Measurements from ENCODE around the gene C1orf159.
"Not testable (repeated sequence)": the region's sequence is repeated elsewhere in the genome, so short reads cannot be mapped to it uniquely, and the experiment has no call there.

Gene C1orf159

GRCh38 chr1:1115786-1116700, at the start of gene C1orf159:
TSS of gene C1orf159 (minus strand) at chr1:1116089. CDS start at chr1:1091543, 24,546 bp downstream.
- DNase-seq (ENCODE audit: low read depth): peak; percentile 99

GRCh38 chr1:1165485-1165884, 49.6 kb upstream of the C1orf159 start:
- DNase-seq (ENCODE audit: low read depth): no peak

- DNase-seq (ENCODE audit: low read depth): no peak
Measured at GRCh38 chr1:1164701-1165451, 49.0 kb upstream of the C1orf159 start.

- DNase-seq (ENCODE audit: low read depth): no peak
Measured at GRCh38 chr1:1164361-1164700, 48.4 kb upstream of the C1orf159 start.

- DNase-seq (ENCODE audit: low read depth): no peak
Measured at GRCh38 chr1:1163538-1164070, 47.7 kb upstream of the C1orf159 start.

GRCh38 chr1:1162597-1163537, 47.0 kb upstream of the C1orf159 start:
- no peak for DNase-seq (ENCODE audit: low read depth)

- DNase-seq (ENCODE audit: low read depth): no peak
Measured at GRCh38 chr1:1161683-1162079, 45.8 kb upstream of the C1orf159 start.

GRCh38 chr1:1161078-1161682, 45.3 kb upstream of the C1orf159 start:
- no peak for DNase-seq (ENCODE audit: low read depth)

- no peak for DNase-seq (ENCODE audit: low read depth)
Measured at GRCh38 chr1:1160281-1160930, 44.5 kb upstream of the C1orf159 start.

GRCh38 chr1:1157914-1158710, 42.2 kb upstream of the C1orf159 start:
- no peak for DNase-seq (ENCODE audit: low read depth)

GRCh38 chr1:1157426-1157913, 41.6 kb upstream of the C1orf159 start:
- peak; percentile 60 for DNase-seq (ENCODE audit: low read depth)

GRCh38 chr1:1157033-1157365, 41.1 kb upstream of the C1orf159 start:
- DNase-seq (ENCODE audit: low read depth): no peak

- no peak for DNase-seq (ENCODE audit: low read depth)
Measured at GRCh38 chr1:1156140-1157032, 40.5 kb upstream of the C1orf159 start.

GRCh38 chr1:1155258-1155657, 39.4 kb upstream of the C1orf159 start:
- DNase-seq (ENCODE audit: low read depth): no peak

- no peak for DNase-seq (ENCODE audit: low read depth)
Measured at GRCh38 chr1:1153874-1154273, 38.0 kb upstream of the C1orf159 start.

GRCh38 chr1:1153215-1153614, 37.3 kb upstream of the C1orf159 start:
- DNase-seq (ENCODE audit: low read depth): not testable (repeated sequence)

- not testable (repeated sequence) for DNase-seq (ENCODE audit: low read depth)
Measured at GRCh38 chr1:1152431-1152830, 36.5 kb upstream of the C1orf159 start.

GRCh38 chr1:1151306-1151705, 35.4 kb upstream of the C1orf159 start:
- no peak for DNase-seq (ENCODE audit: low read depth)

- no peak for DNase-seq (ENCODE audit: low read depth)
Measured at GRCh38 chr1:1150100-1150499, 34.2 kb upstream of the C1orf159 start.

Data from activated T-cell treated with anti-CD3 and anti-CD28 coated beads for 24 hours (primary cell).